Small intestine (tissue), 7 donors: Measurements from ENCODE around the gene SYN1. TPM values are rescaled to one million over a fixed set of nuclear protein-coding genes. Genes with fewer than 3 reads are reported as not detected.
A peak's percentile ranks its signal among the peaks of the same experiment; 100 is the strongest.

Source experiments
- DNase-seq, 2 donors: peaks; one replicate each; pipeline versions ENCODE4 v3.0.0 to v3.0.0-alpha.2; 2013
- FAIRE-seq: peaks from 2 replicates; lab custom pipeline; 2012; peaks lifted over from hg19 to GRCh38; lab: Jason Lieb, UNC
- H3K27ac ChIP-seq, 3 donors: one replicate each; pipeline ENCODE4 v1.5.1; 2013; ENCODE audit warnings: low read length in 2 of 3, mild to moderate bottlenecking in 2 of 3, control low read depth in 1 of 3, inconsistent platforms in 1 of 3, low read depth in 1 of 3, moderate library complexity in 1 of 3
- H3K27me3 ChIP-seq, 3 donors: one replicate each; pipeline ENCODE4 v1.6.1; 2013; ENCODE audit warnings: low read length in 3 of 3, inconsistent platforms in 1 of 3; ENCODE audit not compliant: control insufficient read depth in 3 of 3, insufficient read depth in 3 of 3
- H3K36me3 ChIP-seq, 3 donors: one replicate each; pipeline ENCODE4 v1.6.1; 2013; ENCODE audit warnings: low read length in 3 of 3, inconsistent platforms in 1 of 3, low read depth in 1 of 3, mild to moderate bottlenecking in 1 of 3, moderate library complexity in 1 of 3; ENCODE audit not compliant: control insufficient read depth in 3 of 3, insufficient read depth in 2 of 3
- H3K4me1 ChIP-seq, 3 donors: one replicate each; pipeline ENCODE4 v1.6.1; 2013; ENCODE audit warnings: low read length in 2 of 3, inconsistent platforms in 1 of 3, low read depth in 1 of 3, mild to moderate bottlenecking in 1 of 3, moderate library complexity in 1 of 3; ENCODE audit not compliant: control insufficient read depth in 3 of 3, insufficient read depth in 2 of 3
- H3K4me3 ChIP-seq, 3 donors: one replicate each; pipeline ENCODE4 v1.5.1; 2013; ENCODE audit warnings: low read length in 3 of 3, control low read depth in 1 of 3, inconsistent platforms in 1 of 3, low read depth in 1 of 3, mild to moderate bottlenecking in 1 of 3, moderate library complexity in 1 of 3
- H3K9me3 ChIP-seq, 2 donors: one replicate each; pipeline ENCODE4 v1.6.1; 2013; ENCODE audit warnings: low read depth in 1 of 2, low read length in 1 of 2; ENCODE audit not compliant: control insufficient read depth in 2 of 2, insufficient read depth in 1 of 2
- WGBS, 3 donors: extraction: QIAGEN DNeasy Blood & Tissue Kit; methylation state at CpG; one replicate each; pipeline ENCODE4 v1.1.7; 2013; 5-methylcytosine and 5-hydroxymethylcytosine counted together
- polyA plus RNA-seq, 4 donors: library from polyadenylated mRNA; stranded (reverse) in 3 of 4; unstranded in 1 of 4; fragments of 200-250 nt in 3 of 4; fragments of 120-200 nt in 1 of 4; gene quantifications; one replicate each; pipeline versions ENCODE4 v1.2.1 to v1.2.3, GENCODE V29; 2013
- donor health status: healthy with polysubstance abuse.
- donor health status: control.
- donor health status: control.
- donor health status: Bipolar disorder and iron deficiency.
- donor health status: healthy.

SYN1 gene
- polyA plus RNA-seq, 4 donors = 0.27 to 3.0 (median 1.3) TPM; not detected in 1

GRCh38 chrX:47560934-47561658 is 58.6 kb downstream of the SYN1 start, which contains the start of gene ARAF:
TSS of gene ARAF (plus strand) at chrX:47561205. CDS start at chrX:47562968, 1,763 bp downstream.
- Histone ChIP-seq H3K9me3 (no peaks in the 10 kb centered on the region), H3K27ac (peak within 1 kb of the TSS; percentile 59 to 97 (median 95)), H3K4me3 (peak within 1 kb of the TSS; percentile 63 to 84 (median 64)), H3K4me1 (peaks cover 0 to 3% (median 0%) of the 10 kb centered on the region in 3 donors), H3K36me3 (peaks cover 0 to 19% (median 4%) of the 10 kb centered on the region in 3 donors), H3K27me3 (no peaks in the 10 kb centered on the region)
- peak; percentile 19 for FAIRE-seq
- 0 to 42% (median 12%) methylated on average over 39 to 59 of the region's 59 CpGs for WGBS, 3 donors
- peak; percentile 96 to 99 for DNase-seq

GRCh38 chrX:47560179-47560933 is 59.3 kb downstream of the SYN1 start:
- Histone ChIP-seq H3K36me3 (peaks cover 0 to 19% (median 4%) of the 10 kb centered on the region in 3 donors), H3K27ac (peak overlapping the region; percentile 59 to 95 (median 87)), H3K4me3 (peak overlapping the region in 2 of 3 donors; percentile 43 to 84), H3K27me3 (no peaks in the 10 kb centered on the region), H3K9me3 (no peaks in the 10 kb centered on the region), H3K4me1 (peaks cover 0 to 3% (median 0%) of the 10 kb centered on the region in 3 donors)
- 12 to 26% (median 12%) methylated on average over 15 of the region's 15 CpGs for WGBS, 3 donors
- FAIRE-seq (no peak), DNase-seq (peak; percentile 10 to 18)

GRCh38 chrX:47558436-47558835 is 61.2 kb downstream of the SYN1 start:
- WGBS, 3 donors = 65 to 85% (median 81%) methylated on average over 3 of the region's 3 CpGs
- H3K27ac ChIP-seq = no peak overlapping the region
- no peak for FAIRE-seq

GRCh38 chrX:47556045-47556623 is 63.5 kb downstream of the SYN1 start:
- Histone ChIP-seq H3K4me1 (peaks cover 0 to 3% (median 0%) of the 10 kb centered on the region in 3 donors), H3K27me3 (no peaks in the 10 kb centered on the region), H3K9me3 (no peaks in the 10 kb centered on the region), H3K27ac (peak overlapping the region; percentile 27 to 90 (median 84)), H3K36me3 (no peaks in the 10 kb centered on the region), H3K4me3 (peak overlapping the region; percentile 14 to 57 (median 52))
- WGBS, 3 donors = 0 to 29% (median 7%) methylated on average over 20 of the region's 20 CpGs
- FAIRE-seq = peak; percentile 96
- DNase-seq = peak; percentile 86 to 93

More at GRCh38 chrX:47558436-47558835, 61.2 kb downstream of the SYN1 start:
- Histone ChIP-seq H3K4me1 (peaks cover 0 to 3% (median 0%) of the 10 kb centered on the region in 3 donors), H3K9me3 (no peaks in the 10 kb centered on the region), H3K36me3 (peaks cover 0 to 9% (median 0%) of the 10 kb centered on the region in 3 donors), H3K27me3 (no peaks in the 10 kb centered on the region), H3K4me3 (no peak overlapping the region)
- DNase-seq = no peak

GRCh38 chrX:47543496-47543895 is 76.2 kb downstream of the SYN1 start:
- no peaks in the 10 kb centered on the region for H3K27me3 ChIP-seq
- H3K4me3 ChIP-seq = no peak overlapping the region
- no peaks in the 10 kb centered on the region for H3K4me1 ChIP-seq
- no peak overlapping the region for H3K27ac ChIP-seq
- FAIRE-seq = no peak
- H3K36me3 ChIP-seq = no peaks in the 10 kb centered on the region
- 89 to 94% (median 93%) methylated on average over 5 of the region's 5 CpGs for WGBS, 3 donors
- no peaks in the 10 kb centered on the region for H3K9me3 ChIP-seq
- DNase-seq = no peak

- no peak for FAIRE-seq
- Histone ChIP-seq H3K36me3 (no peaks in the 10 kb centered on the region), H3K4me3 (no peak overlapping the region), H3K27me3 (no peaks in the 10 kb centered on the region), H3K4me1 (no peaks in the 10 kb centered on the region), H3K27ac (peak overlapping the region in 2 of 3 donors; percentile 48 to 65), H3K9me3 (no peaks in the 10 kb centered on the region)
- peak; percentile 82 to 87 for DNase-seq
- 28 to 43% (median 34%) methylated on average over 15 of the region's 15 CpGs for WGBS, 3 donors
These were observed 78.7 kb downstream of the SYN1 start for GRCh38 chrX:47540754-47541538.

- H3K27ac ChIP-seq = no peak overlapping the region
- no peak for FAIRE-seq
These were observed 79.8 kb downstream of the SYN1 start for GRCh38 chrX:47539860-47540259.

More at GRCh38 chrX:47539860-47540259, 79.8 kb downstream of the SYN1 start:
- no peaks in the 10 kb centered on the region for H3K4me1 ChIP-seq
- H3K27me3 ChIP-seq = no peaks in the 10 kb centered on the region
- no peaks in the 10 kb centered on the region for H3K9me3 ChIP-seq
- no peak overlapping the region for H3K4me3 ChIP-seq
- no peaks in the 10 kb centered on the region for H3K36me3 ChIP-seq
- no peak for DNase-seq
